A549 treated with RU486 at 1 μM for 4 hours (cell line): Measurements from ENCODE around the gene STN1. TPM values are rescaled to one million over a fixed set of nuclear protein-coding genes. Genes with fewer than 3 reads are reported as not detected.

ENCODE experiments used
- total RNA-seq: library from RNA; stranded (reverse); fragments of 200-300 nt; extraction: Qiagen RNA extraction; gene quantifications from 5 replicates; pipeline ENCODE4 v1.2.3, GENCODE V29; 2022; ENCODE audit warnings: low read depth

The STN1 gene
- total RNA-seq: 18.1 to 21.4 TPM (median 18.9 TPM) in 5 replicates

GRCh38 chr10:103918053-103918846, at the start of gene STN1:
STN1 (minus strand) TSS chr10:103918184; CDS start chr10:103917594, 590 bp downstream.

GRCh38 chr10:103966671-103967447, 48.9 kb upstream of the STN1 start, which contains the start of gene SLK:
SLK (plus strand) TSS chr10:103967140; CDS start chr10:103967746, 606 bp downstream.

GRCh38 chr10:103855424-103855823, 62.6 kb downstream of the STN1 start, which contains the start of gene SH3PXD2A:
SH3PXD2A (minus strand) TSS chr10:103855576; CDS start chr10:103855266, 310 bp downstream.

Other genes starting within 250 kb of the STN1 start
- gene SH3PXD2A, start 62.6 kb downstream of the STN1 start, total RNA-seq: 1.3 to 2.3 TPM (median 1.9 TPM) in 5 replicates
- 24.4 to 37.3 TPM (median 30.4 TPM) in 5 replicates for gene SLK, start 49.0 kb upstream of the STN1 start, total RNA-seq
- gene COL17A1, start 167.7 kb upstream of the STN1 start, total RNA-seq: 2.0 to 2.8 TPM (median 2.3 TPM) in 5 replicates
- gene SFR1, start 204.0 kb upstream of the STN1 start, total RNA-seq: 9.6 to 19.3 TPM (median 15.9 TPM) in 5 replicates